ENCODE measurements around the gene OR13C5.

DNA sequence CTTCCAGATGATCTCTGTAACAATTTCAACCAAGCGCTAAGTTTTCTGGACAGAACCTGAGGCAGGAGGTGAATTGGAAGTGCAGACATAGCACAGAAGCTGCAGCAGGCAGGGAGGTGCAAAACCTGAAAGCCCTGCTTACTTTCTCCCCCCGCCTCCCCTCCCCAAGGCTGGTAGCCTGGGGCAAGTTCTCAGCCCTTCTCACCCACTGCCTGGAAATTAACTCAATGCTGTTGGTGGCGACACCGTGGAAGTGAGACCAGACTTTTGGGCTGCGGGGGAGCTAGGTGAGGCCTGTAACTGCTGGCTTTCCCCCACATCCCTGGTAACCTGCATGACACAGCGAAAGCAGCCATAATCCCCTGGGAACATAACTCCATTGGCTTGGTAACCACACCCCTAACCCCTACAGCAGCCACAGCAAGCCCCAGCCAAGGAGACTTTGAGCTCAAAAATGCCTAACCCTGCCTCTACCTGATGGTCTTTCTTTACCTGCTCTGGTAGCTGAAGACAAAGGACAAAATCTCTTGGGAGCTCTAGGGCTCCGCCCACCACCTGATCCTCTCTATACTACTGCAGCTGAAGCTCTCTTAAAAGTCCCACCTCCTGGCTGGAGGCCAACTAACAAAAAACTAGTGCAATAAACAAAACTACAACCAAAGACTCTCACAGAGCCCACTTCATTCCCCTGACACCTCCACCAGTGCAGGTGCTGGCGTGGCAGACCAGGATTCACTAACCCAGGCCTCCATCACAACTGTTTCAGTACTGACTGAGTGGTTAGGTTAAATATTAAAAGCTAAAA is 42.2 kb downstream of the OR13C5 start:
- TF ChIP-seq, protein P1, sequence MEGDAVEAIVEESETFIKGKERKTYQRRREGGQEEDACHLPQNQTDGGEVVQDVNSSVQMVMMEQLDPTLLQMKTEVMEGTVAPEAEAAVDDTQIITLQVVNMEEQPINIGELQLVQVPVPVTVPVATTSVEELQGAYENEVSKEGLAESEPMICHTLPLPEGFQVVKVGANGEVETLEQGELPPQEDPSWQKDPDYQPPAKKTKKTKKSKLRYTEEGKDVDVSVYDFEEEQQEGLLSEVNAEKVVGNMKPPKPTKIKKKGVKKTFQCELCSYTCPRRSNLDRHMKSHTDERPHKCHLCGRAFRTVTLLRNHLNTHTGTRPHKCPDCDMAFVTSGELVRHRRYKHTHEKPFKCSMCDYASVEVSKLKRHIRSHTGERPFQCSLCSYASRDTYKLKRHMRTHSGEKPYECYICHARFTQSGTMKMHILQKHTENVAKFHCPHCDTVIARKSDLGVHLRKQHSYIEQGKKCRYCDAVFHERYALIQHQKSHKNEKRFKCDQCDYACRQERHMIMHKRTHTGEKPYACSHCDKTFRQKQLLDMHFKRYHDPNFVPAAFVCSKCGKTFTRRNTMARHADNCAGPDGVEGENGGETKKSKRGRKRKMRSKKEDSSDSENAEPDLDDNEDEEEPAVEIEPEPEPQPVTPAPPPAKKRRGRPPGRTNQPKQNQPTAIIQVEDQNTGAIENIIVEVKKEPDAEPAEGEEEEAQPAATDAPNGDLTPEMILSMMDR (conservative IDR thresholded peaks at IDR 0.05; ENCODE audit: low read depth in 2 of 2), result no peak
- TF ChIP-seq CREB1 (CRISPR knock-in tag; IDR thresholded peaks at IDR 0.05; ENCODE audit: low read depth) (no peak), EZH2 (IDR thresholded peaks at IDR 0.05; ENCODE audit: low read depth, unreplicated experiment) (no peak), POLR2AphosphoS5 (IDR thresholded peaks at IDR 0.05; ENCODE audit: low read depth) (no peak)
- TF ChIP-seq, protein P2, sequence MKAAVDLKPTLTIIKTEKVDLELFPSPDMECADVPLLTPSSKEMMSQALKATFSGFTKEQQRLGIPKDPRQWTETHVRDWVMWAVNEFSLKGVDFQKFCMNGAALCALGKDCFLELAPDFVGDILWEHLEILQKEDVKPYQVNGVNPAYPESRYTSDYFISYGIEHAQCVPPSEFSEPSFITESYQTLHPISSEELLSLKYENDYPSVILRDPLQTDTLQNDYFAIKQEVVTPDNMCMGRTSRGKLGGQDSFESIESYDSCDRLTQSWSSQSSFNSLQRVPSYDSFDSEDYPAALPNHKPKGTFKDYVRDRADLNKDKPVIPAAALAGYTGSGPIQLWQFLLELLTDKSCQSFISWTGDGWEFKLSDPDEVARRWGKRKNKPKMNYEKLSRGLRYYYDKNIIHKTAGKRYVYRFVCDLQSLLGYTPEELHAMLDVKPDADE (IDR thresholded peaks at IDR 0.05), result no peak

All from GM23338 (cell line).